Trophoblast cell (in vitro differentiated cells and primary cell): ENCODE data around the gene PRXL2A.

Experiments
- DNase-seq, 2 donors: peaks; one replicate each; pipeline ENCODE4 v3.0.0-alpha.2; 2016
- H2AFZ ChIP-seq: 2 replicates; pipeline ENCODE4 v1.6.1; 2013; ENCODE audit warnings: low read length, moderate library complexity, mild to moderate bottlenecking; ENCODE audit not compliant: insufficient read depth, poor library complexity
- H2AK5ac ChIP-seq: 2 replicates; pipeline ENCODE4 v1.6.1; 2013; ENCODE audit warnings: mild to moderate bottlenecking, low read length
- H2BK120ac ChIP-seq: 2 replicates; pipeline ENCODE4 v1.6.1; 2013; ENCODE audit warnings: low read length, mild to moderate bottlenecking, moderate library complexity; ENCODE audit not compliant: insufficient read depth, poor library complexity
- H2BK12ac ChIP-seq: 2 replicates; pipeline ENCODE4 v1.6.1; 2013; ENCODE audit warnings: mild to moderate bottlenecking, low read length, moderate library complexity
- H2BK5ac ChIP-seq: 2 replicates; pipeline ENCODE4 v1.6.1; 2013; ENCODE audit warnings: low read length, low read depth, moderate library complexity, mild to moderate bottlenecking; ENCODE audit not compliant: poor library complexity
- H3K14ac ChIP-seq: 2 replicates; pipeline ENCODE4 v1.6.1; 2013; ENCODE audit warnings: mild to moderate bottlenecking, low read length
- H3K18ac ChIP-seq: 2 replicates; pipeline ENCODE4 v1.6.1; 2013; ENCODE audit warnings: mild to moderate bottlenecking, low read length
- H3K23ac ChIP-seq: 2 replicates; pipeline ENCODE4 v1.6.1; 2013; ENCODE audit warnings: low read length
- H3K27ac ChIP-seq: 2 replicates; pipeline ENCODE4 v1.5.1; 2013; ENCODE audit warnings: low read depth, mild to moderate bottlenecking, inconsistent platforms, low read length, moderate library complexity
- H3K27me3 ChIP-seq: 2 replicates; pipeline ENCODE4 v1.6.1; 2013; ENCODE audit warnings: inconsistent platforms, mild to moderate bottlenecking, low read length, moderate library complexity; ENCODE audit not compliant: insufficient read depth
- H3K36me3 ChIP-seq, 2 experiments: 1 replicate in 1 of 2; 2 replicates in 1 of 2; pipeline ENCODE4 v1.6.1; 2013; ENCODE audit warnings: low read length in 2 of 2, mild to moderate bottlenecking in 2 of 2, moderate library complexity in 1 of 2; ENCODE audit not compliant: insufficient read depth in 2 of 2, control insufficient read depth in 1 of 2
- H3K4ac ChIP-seq: 2 replicates; pipeline ENCODE4 v1.6.1; 2013; ENCODE audit warnings: low read depth, mild to moderate bottlenecking, low read length, moderate library complexity
- H3K4me1 ChIP-seq, 2 experiments: 1 replicate in 1 of 2; 2 replicates in 1 of 2; pipeline ENCODE4 v1.6.1; 2013; ENCODE audit warnings: low read length in 2 of 2, mild to moderate bottlenecking in 2 of 2, moderate library complexity in 1 of 2; ENCODE audit not compliant: insufficient read depth in 2 of 2, control insufficient read depth in 1 of 2
- H3K4me2 ChIP-seq: 2 replicates; pipeline ENCODE4 v1.6.1; 2013; ENCODE audit warnings: inconsistent platforms, mild to moderate bottlenecking, low read length, moderate library complexity
- H3K4me3 ChIP-seq: 2 replicates; pipeline ENCODE4 v1.5.1; 2013; ENCODE audit warnings: mild to moderate bottlenecking, low read depth, low read length, inconsistent platforms
- H3K79me1 ChIP-seq: one replicate; pipeline ENCODE4 v1.6.1; 2013; ENCODE audit warnings: low read length
- H3K79me2 ChIP-seq: 2 replicates; pipeline ENCODE4 v1.6.1; 2013; ENCODE audit warnings: low read length, mild to moderate bottlenecking; ENCODE audit not compliant: control insufficient read depth, insufficient read depth, poor library complexity
- H3K9ac ChIP-seq: 2 replicates; pipeline ENCODE4 v1.6.1; 2013; ENCODE audit warnings: mild to moderate bottlenecking, low read length
- H3K9me3 ChIP-seq: 2 replicates; pipeline ENCODE4 v1.6.1; 2013; ENCODE audit warnings: low read depth, mild to moderate bottlenecking, control low read depth, inconsistent platforms, low read length; ENCODE audit not compliant: insufficient read depth
- H4K12ac ChIP-seq: 2 replicates; pipeline ENCODE4 v1.6.1; 2013; ENCODE audit warnings: low read depth, mild to moderate bottlenecking, low read length, moderate library complexity
- H4K8ac ChIP-seq: 2 replicates; pipeline ENCODE4 v1.6.1; 2013; ENCODE audit warnings: low read depth, mild to moderate bottlenecking, low read length, moderate library complexity
- H4K91ac ChIP-seq: one replicate; pipeline ENCODE4 v1.6.1; 2013; ENCODE audit warnings: low read depth, mild to moderate bottlenecking, low read length, moderate library complexity
- WGBS: extraction: QIAGEN DNeasy Blood & Tissue Kit; methylation state at CpG from one replicate; pipeline ENCODE4 v1.1.7; 2013; ENCODE audit warnings: missing lambda C conversion rate; ENCODE audit not compliant: insufficient read length, insufficient coverage; ENCODE audit errors: extremely low coverage; 5-methylcytosine and 5-hydroxymethylcytosine counted together

PRXL2A gene

GRCh38 chr10:80371467-80371866, 36.9 kb upstream of the PRXL2A start:
- H3K27ac ChIP-seq = no peak overlapping the region
- no peak overlapping the region for H2AK5ac ChIP-seq
- no peak overlapping the region for H2BK120ac ChIP-seq
- no peak overlapping the region for H4K91ac ChIP-seq
- no peak overlapping the region for H3K18ac ChIP-seq
- H3K79me1 ChIP-seq = no peaks in the 10 kb centered on the region
- no peak overlapping the region for H2BK12ac ChIP-seq
- H3K27me3 ChIP-seq = no peaks in the 10 kb centered on the region
- H3K4ac ChIP-seq = no peak overlapping the region
- no peak overlapping the region for H2BK5ac ChIP-seq
- no peaks in the 10 kb centered on the region for H3K36me3 ChIP-seq
- H3K14ac ChIP-seq = no peak overlapping the region
- H4K12ac ChIP-seq = no peak overlapping the region
- no peak for DNase-seq
- no peak overlapping the region for H3K23ac ChIP-seq
- H3K9me3 ChIP-seq = peaks cover 2% of the 10 kb centered on the region
- no peak overlapping the region for H3K4me2 ChIP-seq
- no peak overlapping the region for H3K4me3 ChIP-seq
- no peaks in the 10 kb centered on the region for H3K4me1 ChIP-seq
- H4K8ac ChIP-seq = no peak overlapping the region
- H3K9ac ChIP-seq = no peak overlapping the region
- no CpG with 5 or more reads among the region's 6 CpGs for WGBS
- no peaks in the 10 kb centered on the region for H3K79me2 ChIP-seq
- no peak overlapping the region for H2AFZ ChIP-seq

GRCh38 chr10:80372675-80373074, 35.7 kb upstream of the PRXL2A start:
- Histone ChIP-seq H3K79me1 (no peaks in the 10 kb centered on the region), H3K4ac (no peak overlapping the region), H2BK120ac (no peak overlapping the region), H3K79me2 (no peaks in the 10 kb centered on the region), H2BK5ac (no peak overlapping the region), H2AFZ (no peak overlapping the region), H2AK5ac (no peak overlapping the region), H4K8ac (no peak overlapping the region), H3K4me2 (no peak overlapping the region), H3K36me3 (no peaks in the 10 kb centered on the region), H3K4me1 (no peaks in the 10 kb centered on the region), H3K9ac (no peak overlapping the region), H3K18ac (no peak overlapping the region), H3K14ac (no peak overlapping the region), H3K23ac (no peak overlapping the region), H3K27me3 (no peaks in the 10 kb centered on the region), H4K91ac (no peak overlapping the region), H3K9me3 (peaks cover 2% of the 10 kb centered on the region), H4K12ac (no peak overlapping the region), H3K4me3 (no peak overlapping the region), H2BK12ac (no peak overlapping the region), H3K27ac (no peak overlapping the region)
- DNase-seq = no peak
- WGBS = no CpG with 5 or more reads among the region's 5 CpGs

GRCh38 chr10:80373502-80373901, 34.8 kb upstream of the PRXL2A start:
- Histone ChIP-seq H3K27ac (no peak overlapping the region), H3K4me3 (no peak overlapping the region), H3K4me2 (no peak overlapping the region), H3K4me1 (no peaks in the 10 kb centered on the region), H3K18ac (no peak overlapping the region), H2BK120ac (no peak overlapping the region), H3K9me3 (peaks cover 2% of the 10 kb centered on the region), H3K9ac (no peak overlapping the region), H3K79me1 (no peaks in the 10 kb centered on the region), H4K8ac (no peak overlapping the region), H4K91ac (no peak overlapping the region), H2AFZ (no peak overlapping the region), H3K14ac (no peak overlapping the region), H4K12ac (no peak overlapping the region), H3K23ac (no peak overlapping the region), H3K4ac (no peak overlapping the region), H3K27me3 (no peaks in the 10 kb centered on the region), H3K36me3 (no peaks in the 10 kb centered on the region), H3K79me2 (no peaks in the 10 kb centered on the region), H2AK5ac (no peak overlapping the region), H2BK12ac (no peak overlapping the region), H2BK5ac (no peak overlapping the region)
- no peak for DNase-seq
- WGBS = no CpG with 5 or more reads among the region's 2 CpGs

- H4K91ac ChIP-seq = no peak overlapping the region
- no peak overlapping the region for H3K4ac ChIP-seq
- H3K4me3 ChIP-seq = no peak overlapping the region
- H3K36me3 ChIP-seq = no peaks in the 10 kb centered on the region
- H3K14ac ChIP-seq = no peak overlapping the region
- no peak overlapping the region for H2BK120ac ChIP-seq
- no peaks in the 10 kb centered on the region for H3K79me2 ChIP-seq
- H2BK12ac ChIP-seq = no peak overlapping the region
- no peak overlapping the region for H4K8ac ChIP-seq
- H2AFZ ChIP-seq = no peak overlapping the region
- no peak overlapping the region for H2BK5ac ChIP-seq
- WGBS = no CpG with 5 or more reads among the region's 3 CpGs
- no peaks in the 10 kb centered on the region for H3K9me3 ChIP-seq
- H2AK5ac ChIP-seq = no peak overlapping the region
- no peak overlapping the region for H3K9ac ChIP-seq
- H3K79me1 ChIP-seq = no peaks in the 10 kb centered on the region
- no peaks in the 10 kb centered on the region for H3K27me3 ChIP-seq
- H4K12ac ChIP-seq = no peak overlapping the region
- H3K4me1 ChIP-seq = no peaks in the 10 kb centered on the region
- H3K18ac ChIP-seq = no peak overlapping the region
- no peak overlapping the region for H3K4me2 ChIP-seq
- no peak overlapping the region for H3K23ac ChIP-seq
- H3K27ac ChIP-seq = no peak overlapping the region
- no peak for DNase-seq
These were observed 28.6 kb upstream of the PRXL2A start for GRCh38 chr10:80379701-80380100.
